ENCODE data around the gene CYP21A2.
"Not testable (repeated sequence)": the region's sequence is repeated elsewhere in the genome, so short reads cannot be mapped to it uniquely, and the experiment has no call there.

CYP21A2 gene

DNA sequence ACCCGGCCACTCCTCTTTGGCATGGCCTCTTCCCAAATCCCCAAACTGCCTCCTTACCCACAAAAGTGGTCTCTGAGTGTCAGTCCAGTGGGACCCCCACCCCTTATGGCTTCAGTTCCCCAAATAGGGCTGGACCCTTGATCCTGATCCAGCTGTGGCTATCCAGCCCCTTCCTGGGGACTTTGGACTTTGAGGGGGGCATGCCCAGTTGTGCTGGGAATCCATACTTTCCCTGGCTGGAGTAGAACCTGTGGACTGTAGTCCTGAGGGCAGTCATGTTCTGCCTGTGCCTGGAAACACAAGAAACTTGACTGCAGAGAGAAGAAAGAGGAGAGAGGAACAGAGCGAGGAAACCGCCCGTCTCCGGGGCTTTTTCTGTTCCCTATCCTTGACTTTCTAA, 1.1 kb upstream of the CYP21A2 start:
- H3K27ac ChIP-seq (ENCODE audit: low read depth, low read length); H3K36me3 ChIP-seq (ENCODE audit: control insufficient read depth, insufficient read depth, low read length); H3K27me3 ChIP-seq (ENCODE audit: control insufficient read depth, insufficient read depth, low read length); H3K9ac ChIP-seq (ENCODE audit: low read length); H3K9me3 ChIP-seq (ENCODE audit: control insufficient read depth, insufficient read depth, low read depth, low read length); H3K4me3 ChIP-seq (ENCODE audit: low read depth, low read length); H3K4me1 ChIP-seq (ENCODE audit: control insufficient read depth, insufficient read depth, low read length): not testable (repeated sequence)

DNA sequence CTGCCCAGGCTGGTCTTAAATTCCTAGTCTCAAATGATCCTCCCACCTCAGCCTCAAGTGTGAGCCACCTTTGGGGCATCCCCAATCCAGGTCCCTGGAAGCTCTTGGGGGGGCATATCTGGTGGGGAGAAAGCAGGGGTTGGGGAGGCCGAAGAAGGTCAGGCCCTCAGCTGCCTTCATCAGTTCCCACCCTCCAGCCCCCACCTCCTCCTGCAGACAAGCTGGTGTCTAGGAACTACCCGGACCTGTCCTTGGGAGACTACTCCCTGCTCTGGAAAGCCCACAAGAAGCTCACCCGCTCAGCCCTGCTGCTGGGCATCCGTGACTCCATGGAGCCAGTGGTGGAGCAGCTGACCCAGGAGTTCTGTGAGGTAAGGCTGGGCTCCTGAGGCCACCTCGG, 663 bp downstream of the CYP21A2 start:
- H3K4me3 ChIP-seq (ENCODE audit: low read depth, low read length); H3K4me1 ChIP-seq (ENCODE audit: control insufficient read depth, insufficient read depth, low read length); H3K36me3 ChIP-seq (ENCODE audit: control insufficient read depth, insufficient read depth, low read length); H3K9me3 ChIP-seq (ENCODE audit: control insufficient read depth, insufficient read depth, low read depth, low read length); H3K9ac ChIP-seq (ENCODE audit: low read length); H3K27me3 ChIP-seq (ENCODE audit: control insufficient read depth, insufficient read depth, low read length); H3K27ac ChIP-seq (ENCODE audit: low read depth, low read length): not testable (repeated sequence)

DNA sequence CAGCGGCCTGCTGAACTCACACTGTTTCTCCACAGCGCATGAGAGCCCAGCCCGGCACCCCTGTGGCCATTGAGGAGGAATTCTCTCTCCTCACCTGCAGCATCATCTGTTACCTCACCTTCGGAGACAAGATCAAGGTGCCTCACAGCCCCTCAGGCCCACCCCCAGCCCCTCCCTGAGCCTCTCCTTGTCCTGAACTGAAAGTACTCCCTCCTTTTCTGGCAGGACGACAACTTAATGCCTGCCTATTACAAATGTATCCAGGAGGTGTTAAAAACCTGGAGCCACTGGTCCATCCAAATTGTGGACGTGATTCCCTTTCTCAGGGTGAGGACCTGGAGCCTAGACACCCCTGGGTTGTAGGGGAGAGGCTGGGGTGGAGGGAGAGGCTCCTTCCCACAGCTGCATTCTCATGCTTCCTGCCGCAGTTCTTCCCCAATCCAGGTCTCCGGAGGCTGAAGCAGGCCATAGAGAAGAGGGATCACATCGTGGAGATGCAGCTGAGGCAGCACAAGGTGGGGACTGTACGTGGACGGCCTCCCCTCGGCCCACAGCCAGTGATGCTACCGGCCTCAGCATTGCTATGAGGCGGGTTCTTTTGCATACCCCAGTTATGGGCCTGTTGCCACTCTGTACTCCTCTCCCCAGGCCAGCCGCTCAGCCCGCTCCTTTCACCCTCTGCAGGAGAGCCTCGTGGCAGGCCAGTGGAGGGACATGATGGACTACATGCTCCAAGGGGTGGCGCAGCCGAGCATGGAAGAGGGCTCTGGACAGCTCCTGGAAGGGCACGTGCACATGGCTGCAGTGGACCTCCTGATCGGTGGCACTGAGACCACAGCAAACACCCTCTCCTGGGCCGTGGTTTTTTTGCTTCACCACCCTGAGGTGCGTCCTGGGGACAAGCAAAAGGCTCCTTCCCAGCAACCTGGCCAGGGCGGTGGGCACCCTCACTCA, 1.4 kb downstream of the CYP21A2 start:
- H3K9ac ChIP-seq (ENCODE audit: low read length); H3K27me3 ChIP-seq (ENCODE audit: control insufficient read depth, insufficient read depth, low read length); H3K36me3 ChIP-seq (ENCODE audit: control insufficient read depth, insufficient read depth, low read length); H3K9me3 ChIP-seq (ENCODE audit: control insufficient read depth, insufficient read depth, low read depth, low read length); H3K4me3 ChIP-seq (ENCODE audit: low read depth, low read length); H3K27ac ChIP-seq (ENCODE audit: low read depth, low read length); H3K4me1 ChIP-seq (ENCODE audit: control insufficient read depth, insufficient read depth, low read length): not testable (repeated sequence)

DNA sequence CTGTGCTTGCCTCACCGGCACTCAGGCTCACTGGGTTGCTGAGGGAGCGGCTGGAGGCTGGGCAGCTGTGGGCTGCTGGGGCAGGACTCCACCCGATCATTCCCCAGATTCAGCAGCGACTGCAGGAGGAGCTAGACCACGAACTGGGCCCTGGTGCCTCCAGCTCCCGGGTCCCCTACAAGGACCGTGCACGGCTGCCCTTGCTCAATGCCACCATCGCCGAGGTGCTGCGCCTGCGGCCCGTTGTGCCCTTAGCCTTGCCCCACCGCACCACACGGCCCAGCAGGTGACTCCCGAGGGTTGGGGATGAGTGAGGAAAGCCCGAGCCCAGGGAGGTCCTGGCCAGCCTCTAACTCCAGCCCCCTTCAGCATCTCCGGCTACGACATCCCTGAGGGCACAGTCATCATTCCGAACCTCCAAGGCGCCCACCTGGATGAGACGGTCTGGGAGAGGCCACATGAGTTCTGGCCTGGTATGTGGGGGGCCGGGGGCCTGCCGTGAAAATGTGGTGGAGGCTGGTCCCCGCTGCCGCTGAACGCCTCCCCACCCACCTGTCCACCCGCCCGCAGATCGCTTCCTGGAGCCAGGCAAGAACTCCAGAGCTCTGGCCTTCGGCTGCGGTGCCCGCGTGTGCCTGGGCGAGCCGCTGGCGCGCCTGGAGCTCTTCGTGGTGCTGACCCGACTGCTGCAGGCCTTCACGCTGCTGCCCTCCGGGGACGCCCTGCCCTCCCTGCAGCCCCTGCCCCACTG, 2.3 kb downstream of the CYP21A2 start:
- not testable (repeated sequence) for H3K36me3 ChIP-seq (ENCODE audit: control insufficient read depth, insufficient read depth, low read length); H3K4me3 ChIP-seq (ENCODE audit: low read depth, low read length); H3K9ac ChIP-seq (ENCODE audit: low read length); H3K27me3 ChIP-seq (ENCODE audit: control insufficient read depth, insufficient read depth, low read length); H3K27ac ChIP-seq (ENCODE audit: low read depth, low read length); H3K4me1 ChIP-seq (ENCODE audit: control insufficient read depth, insufficient read depth, low read length); H3K9me3 ChIP-seq (ENCODE audit: control insufficient read depth, insufficient read depth, low read depth, low read length)

DNA sequence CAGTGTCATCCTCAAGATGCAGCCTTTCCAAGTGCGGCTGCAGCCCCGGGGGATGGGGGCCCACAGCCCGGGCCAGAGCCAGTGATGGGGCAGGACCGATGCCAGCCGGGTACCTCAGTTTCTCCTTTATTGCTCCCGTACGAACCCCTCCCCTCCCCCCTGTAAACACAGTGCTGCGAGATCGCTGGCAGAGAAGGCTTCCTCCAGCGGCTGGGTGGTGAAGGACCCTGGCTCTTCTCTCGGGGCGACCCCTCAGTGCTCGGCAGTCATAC, 2.8 kb downstream of the CYP21A2 start:
- H3K9me3 ChIP-seq (ENCODE audit: control insufficient read depth, insufficient read depth, low read depth, low read length); H3K36me3 ChIP-seq (ENCODE audit: control insufficient read depth, insufficient read depth, low read length); H3K27ac ChIP-seq (ENCODE audit: low read depth, low read length); H3K9ac ChIP-seq (ENCODE audit: low read length); H3K27me3 ChIP-seq (ENCODE audit: control insufficient read depth, insufficient read depth, low read length); H3K4me3 ChIP-seq (ENCODE audit: low read depth, low read length); H3K4me1 ChIP-seq (ENCODE audit: control insufficient read depth, insufficient read depth, low read length): not testable (repeated sequence)

DNA sequence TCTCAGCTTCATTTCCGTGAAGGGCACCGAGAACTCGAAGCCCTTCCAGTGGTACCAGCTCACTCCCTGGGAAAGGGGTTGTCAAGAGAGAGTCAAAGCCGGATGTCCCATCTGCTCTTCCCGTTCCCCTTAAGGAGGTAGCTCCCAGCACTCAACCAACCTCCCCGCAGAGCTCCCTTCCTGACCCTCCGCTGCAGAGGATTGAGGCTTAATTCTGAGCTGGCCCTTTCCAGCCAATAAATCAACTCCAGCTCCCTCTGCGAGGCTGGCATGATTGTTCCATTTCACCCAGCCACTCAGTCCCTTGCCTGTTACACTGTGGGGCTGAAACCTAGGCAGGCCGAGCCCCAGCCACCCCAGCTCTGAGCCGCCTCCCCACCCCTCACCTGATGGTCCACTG, 3.2 kb downstream of the CYP21A2 start:
- H3K9ac ChIP-seq (ENCODE audit: low read length); H3K27me3 ChIP-seq (ENCODE audit: control insufficient read depth, insufficient read depth, low read length); H3K36me3 ChIP-seq (ENCODE audit: control insufficient read depth, insufficient read depth, low read length); H3K27ac ChIP-seq (ENCODE audit: low read depth, low read length); H3K4me1 ChIP-seq (ENCODE audit: control insufficient read depth, insufficient read depth, low read length); H3K9me3 ChIP-seq (ENCODE audit: control insufficient read depth, insufficient read depth, low read depth, low read length); H3K4me3 ChIP-seq (ENCODE audit: low read depth, low read length): not testable (repeated sequence)

DNA sequence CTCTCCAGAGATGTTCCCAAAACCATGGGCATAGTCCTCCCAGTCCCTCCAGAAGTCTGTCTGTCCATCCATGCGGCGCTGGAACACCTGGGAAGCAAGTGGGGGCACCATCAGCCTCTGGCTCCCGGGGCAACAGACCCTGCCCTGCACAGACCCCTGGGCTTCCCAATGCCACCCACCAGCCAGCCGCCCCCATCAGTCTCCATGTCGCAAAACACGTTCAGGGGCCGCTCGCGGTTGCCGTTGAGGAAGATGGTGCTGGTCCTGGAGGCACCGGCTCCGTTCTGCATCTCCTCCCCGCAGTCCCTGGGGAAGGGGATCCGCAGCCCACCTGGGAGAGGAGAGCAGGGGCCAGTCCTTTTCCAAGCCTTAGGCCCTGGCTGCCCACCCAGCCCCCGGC, 4.1 kb downstream of the CYP21A2 start:
- H3K9me3 ChIP-seq (ENCODE audit: control insufficient read depth, insufficient read depth, low read depth, low read length); H3K27me3 ChIP-seq (ENCODE audit: control insufficient read depth, insufficient read depth, low read length); H3K4me3 ChIP-seq (ENCODE audit: low read depth, low read length); H3K27ac ChIP-seq (ENCODE audit: low read depth, low read length); H3K36me3 ChIP-seq (ENCODE audit: control insufficient read depth, insufficient read depth, low read length); H3K9ac ChIP-seq (ENCODE audit: low read length): not testable (repeated sequence)
- peaks cover 11% of the 10 kb centered on the region for H3K4me1 ChIP-seq (ENCODE audit: control insufficient read depth, insufficient read depth, low read length)

DNA sequence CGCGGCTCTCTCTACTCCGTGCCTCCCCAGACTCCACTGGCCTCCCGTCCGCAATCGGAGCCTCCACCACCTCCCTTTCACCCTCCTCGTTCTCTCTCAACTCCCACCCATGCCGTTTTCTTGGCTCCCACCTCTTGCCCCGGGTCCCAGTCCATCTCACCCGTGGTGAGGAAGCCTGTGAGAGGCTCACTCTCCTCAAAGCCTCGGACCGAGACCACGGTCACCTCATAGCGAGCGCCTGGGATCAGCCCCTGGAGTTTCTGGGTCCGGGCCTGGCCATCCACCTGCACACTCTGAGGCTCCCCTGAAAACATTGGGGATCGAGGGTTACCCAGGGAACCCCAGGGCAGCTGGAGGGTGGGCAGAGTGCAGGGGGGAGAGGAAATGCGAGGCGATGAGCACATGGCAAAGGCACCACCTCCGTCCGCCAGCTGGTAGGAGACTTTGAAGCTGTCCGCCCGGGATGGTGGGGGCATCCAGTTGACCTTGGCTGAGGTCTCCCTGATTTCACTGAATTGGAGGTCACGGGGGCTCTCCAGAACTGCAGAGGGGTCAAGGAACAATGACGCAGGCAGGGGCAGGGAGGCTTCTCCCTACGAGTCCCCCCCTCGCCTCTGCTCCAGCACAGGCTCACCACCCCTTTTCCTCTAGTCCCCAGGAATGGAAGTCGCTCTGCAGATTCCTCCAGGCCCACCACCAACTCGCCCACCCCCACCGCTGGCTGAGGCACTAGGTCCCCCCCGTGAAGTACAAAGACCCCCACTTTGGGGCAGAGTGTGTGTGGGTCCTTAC, 5.6 kb downstream of the CYP21A2 start:
- H3K27me3 ChIP-seq (ENCODE audit: control insufficient read depth, insufficient read depth, low read length); H3K9ac ChIP-seq (ENCODE audit: low read length); H3K27ac ChIP-seq (ENCODE audit: low read depth, low read length); H3K4me3 ChIP-seq (ENCODE audit: low read depth, low read length); H3K36me3 ChIP-seq (ENCODE audit: control insufficient read depth, insufficient read depth, low read length); H3K9me3 ChIP-seq (ENCODE audit: control insufficient read depth, insufficient read depth, low read depth, low read length): not testable (repeated sequence)
- H3K4me1 ChIP-seq (ENCODE audit: control insufficient read depth, insufficient read depth, low read length) = peaks cover 22% of the 10 kb centered on the region

DNA sequence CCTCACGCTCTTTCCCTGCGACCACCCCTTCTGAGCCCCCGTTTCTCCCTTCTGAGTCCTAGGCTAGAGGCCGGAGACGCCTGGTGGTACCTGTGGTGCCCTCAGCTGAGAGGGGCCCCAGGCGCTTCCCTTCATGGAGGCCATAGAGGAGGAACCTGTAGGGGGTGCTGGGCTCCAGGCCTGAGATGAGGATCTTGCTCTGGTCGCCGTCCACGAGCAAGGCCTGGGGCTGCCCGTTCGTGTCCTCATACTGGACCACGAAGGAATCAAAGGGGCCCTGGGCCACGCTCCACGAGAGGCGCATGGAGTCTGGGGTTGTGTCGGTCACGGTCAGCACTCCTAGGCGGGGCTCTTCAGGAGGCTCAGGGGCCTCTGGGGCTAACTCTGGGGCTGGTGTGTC, 6.7 kb downstream of the CYP21A2 start:
- H3K9ac ChIP-seq (ENCODE audit: low read length); H3K27ac ChIP-seq (ENCODE audit: low read depth, low read length); H3K4me3 ChIP-seq (ENCODE audit: low read depth, low read length); H3K9me3 ChIP-seq (ENCODE audit: control insufficient read depth, insufficient read depth, low read depth, low read length); H3K36me3 ChIP-seq (ENCODE audit: control insufficient read depth, insufficient read depth, low read length); H3K27me3 ChIP-seq (ENCODE audit: control insufficient read depth, insufficient read depth, low read length): not testable (repeated sequence)
- H3K4me1 ChIP-seq (ENCODE audit: control insufficient read depth, insufficient read depth, low read length) = peaks cover 22% of the 10 kb centered on the region

DNA sequence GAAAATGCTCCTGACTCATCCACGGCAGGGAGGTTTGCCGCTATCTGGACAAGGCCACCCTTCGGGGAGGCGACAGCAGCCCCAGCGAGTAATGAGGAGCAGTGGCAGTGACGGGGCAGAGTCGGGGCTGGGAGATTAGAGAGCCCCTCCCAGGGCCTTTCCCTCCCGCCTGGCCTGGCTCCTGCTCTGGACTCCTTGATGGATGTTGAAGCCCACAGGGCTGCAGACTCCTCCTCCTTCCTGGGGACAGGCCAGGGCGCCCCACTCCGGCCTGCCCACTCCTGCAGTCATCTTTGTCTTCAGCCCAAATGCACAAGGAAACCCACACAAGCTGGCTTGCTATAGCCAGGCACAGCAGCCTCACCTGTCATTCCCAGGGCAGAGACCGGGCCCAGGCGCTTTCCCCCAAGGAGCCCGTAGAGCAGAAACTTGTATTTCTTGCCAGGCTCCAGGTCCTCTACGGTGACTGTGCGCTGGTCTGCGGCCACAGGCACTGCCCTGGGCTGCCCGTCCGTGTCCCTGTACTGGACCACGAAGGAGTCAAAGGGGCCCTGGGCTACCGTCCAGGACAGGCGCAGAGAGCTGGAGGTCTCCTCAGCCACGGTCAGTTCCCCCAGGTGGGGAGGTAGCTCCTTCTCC, 7.7 kb downstream of the CYP21A2 start:
- Histone ChIP-seq H3K36me3 (ENCODE audit: control insufficient read depth, insufficient read depth, low read length) (no peaks in the 10 kb centered on the region), H3K4me1 (ENCODE audit: control insufficient read depth, insufficient read depth, low read length) (peaks cover 22% of the 10 kb centered on the region), H3K9me3 (ENCODE audit: control insufficient read depth, insufficient read depth, low read depth, low read length) (no peaks in the 10 kb centered on the region), H3K27me3 (ENCODE audit: control insufficient read depth, insufficient read depth, low read length) (no peaks in the 10 kb centered on the region; the same call in 1 of the 2 replicates), H3K27ac (ENCODE audit: low read depth, low read length) (peak overlapping the region; percentile 6; the same call in 1 of the 2 replicates), H3K4me3 (ENCODE audit: low read depth, low read length) (no peak overlapping the region), H3K9ac (ENCODE audit: low read length) (no peak overlapping the region)

All from HUES6 (cell line).